Calu3 (cell line): Measurements from ENCODE around the gene RPP14. TPM values are rescaled to one million over a fixed set of nuclear protein-coding genes. Genes with fewer than 3 reads are reported as not detected.

Source experiments
- BruUV-seq: library from RNA; stranded (reverse); fragments of 400-500 nt; replicated peaks from 2 replicates; lab custom pipeline; 2021; lab: Mats Ljungman, UMichigan
- CTCF ChIA-PET: fragments of 300-600 bp; sonication (Branson Sonifier 250); formaldehyde crosslinking; loops from one replicate; lab custom pipeline; 2022; ENCODE audit warnings: antibody characterized with exemption; lab: Charles Lee
- DNase-seq: peaks from one replicate; pipeline ENCODE4 v3.0.0; 2022
- H3K27ac Mint-ChIP-seq: one replicate; pipeline ENCODE4 v1.8.0; 2022; ENCODE audit warnings: mixed read lengths; ENCODE audit not compliant: unreplicated experiment
- H3K27me3 Mint-ChIP-seq: one replicate; pipeline ENCODE4 v1.8.0; 2022; ENCODE audit warnings: mixed read lengths; ENCODE audit not compliant: unreplicated experiment
- H3K36me3 Mint-ChIP-seq: one replicate; pipeline ENCODE4 v1.8.0; 2022; ENCODE audit warnings: mild to moderate bottlenecking, moderate library complexity, mixed read lengths; ENCODE audit not compliant: insufficient read depth, unreplicated experiment
- H3K4me1 Mint-ChIP-seq: one replicate; pipeline ENCODE4 v1.8.0; 2022; ENCODE audit warnings: mild to moderate bottlenecking, low read depth, mixed read lengths; ENCODE audit not compliant: unreplicated experiment
- H3K4me3 Mint-ChIP-seq: one replicate; pipeline ENCODE4 v1.8.0; 2022; ENCODE audit warnings: mild to moderate bottlenecking, low read depth, moderate library complexity, mixed read lengths; ENCODE audit not compliant: unreplicated experiment
- H3K9me3 Mint-ChIP-seq: one replicate; pipeline ENCODE4 v1.8.0; 2022; ENCODE audit warnings: low read depth, mixed read lengths; ENCODE audit not compliant: unreplicated experiment
- intact Hi-C: fragments of 100-400 bp; cut with micrococcal nuclease; formaldehyde crosslinking; loops from one replicate; pipeline ENCODE4 v1.10.0; 2022; ENCODE audit not compliant: unreplicated experiment
- total RNA-seq: library from RNA; stranded (reverse); gene quantifications from 2 replicates; pipeline ENCODE4 v1.2.3, GENCODE V29; 2022
- TF ChIP-seq, protein P1 (sequence below): fragments of 200-600 bp; IDR thresholded peaks from one replicate; pipeline ENCODE4 v1.8.0; 2022; ENCODE audit warnings: antibody characterized with exemption; ENCODE audit not compliant: unreplicated experiment

RPP14 gene
- total RNA-seq, 1 experiment from 2014 or later = 17.2 TPM

DNA sequence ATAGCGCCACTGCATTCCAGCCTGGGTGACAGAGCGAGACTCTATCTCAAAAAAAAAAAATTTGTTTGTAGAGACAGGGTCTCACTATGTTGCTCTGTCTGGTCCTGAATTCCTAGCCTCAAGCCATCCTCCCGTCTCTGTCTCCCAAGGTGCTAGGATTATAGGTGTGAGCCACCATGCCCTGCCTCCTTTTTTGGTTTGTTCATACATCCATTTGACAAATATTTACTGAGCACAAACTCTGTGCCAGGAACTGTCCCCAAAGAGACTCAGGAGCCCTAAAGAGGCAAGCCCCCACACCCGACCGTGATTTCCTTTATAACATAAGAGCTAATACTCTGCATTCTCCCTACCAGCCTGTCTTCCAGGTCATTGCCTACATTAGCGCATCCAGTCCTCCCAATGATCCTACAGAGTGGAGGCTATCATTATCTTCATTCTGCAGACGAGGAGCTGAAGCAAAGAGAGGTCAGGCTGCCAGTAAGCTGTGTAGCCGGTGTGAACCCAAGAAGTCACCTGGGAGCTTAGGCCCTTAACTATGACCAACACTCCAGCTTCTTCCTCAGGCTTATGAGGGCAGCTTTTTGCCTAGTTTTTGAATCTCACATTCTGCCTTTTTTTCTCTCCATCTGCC is 20.3 kb downstream of the RPP14 start:
- no TSS peak for BruUV-seq
- TF ChIP-seq, protein P1, sequence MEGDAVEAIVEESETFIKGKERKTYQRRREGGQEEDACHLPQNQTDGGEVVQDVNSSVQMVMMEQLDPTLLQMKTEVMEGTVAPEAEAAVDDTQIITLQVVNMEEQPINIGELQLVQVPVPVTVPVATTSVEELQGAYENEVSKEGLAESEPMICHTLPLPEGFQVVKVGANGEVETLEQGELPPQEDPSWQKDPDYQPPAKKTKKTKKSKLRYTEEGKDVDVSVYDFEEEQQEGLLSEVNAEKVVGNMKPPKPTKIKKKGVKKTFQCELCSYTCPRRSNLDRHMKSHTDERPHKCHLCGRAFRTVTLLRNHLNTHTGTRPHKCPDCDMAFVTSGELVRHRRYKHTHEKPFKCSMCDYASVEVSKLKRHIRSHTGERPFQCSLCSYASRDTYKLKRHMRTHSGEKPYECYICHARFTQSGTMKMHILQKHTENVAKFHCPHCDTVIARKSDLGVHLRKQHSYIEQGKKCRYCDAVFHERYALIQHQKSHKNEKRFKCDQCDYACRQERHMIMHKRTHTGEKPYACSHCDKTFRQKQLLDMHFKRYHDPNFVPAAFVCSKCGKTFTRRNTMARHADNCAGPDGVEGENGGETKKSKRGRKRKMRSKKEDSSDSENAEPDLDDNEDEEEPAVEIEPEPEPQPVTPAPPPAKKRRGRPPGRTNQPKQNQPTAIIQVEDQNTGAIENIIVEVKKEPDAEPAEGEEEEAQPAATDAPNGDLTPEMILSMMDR = no peak
- no peaks in the 10 kb centered on the region for H3K36me3 Mint-ChIP-seq
- H3K9me3 Mint-ChIP-seq = no peaks in the 10 kb centered on the region
- no peaks in the 10 kb centered on the region for H3K27me3 Mint-ChIP-seq
- H3K27ac Mint-ChIP-seq = no peak overlapping the region
- CTCF ChIA-PET = interaction anchor here (1.3 kb wide), 1 partner anchor 200 kb away, joined by 3 read pairs; no protein-coding TSS in a partner anchor
- no peak overlapping the region for H3K4me3 Mint-ChIP-seq
- peaks cover 5% of the 10 kb centered on the region for H3K4me1 Mint-ChIP-seq
- intact Hi-C loops = no loop called here
- DNase-seq = no peak

DNA sequence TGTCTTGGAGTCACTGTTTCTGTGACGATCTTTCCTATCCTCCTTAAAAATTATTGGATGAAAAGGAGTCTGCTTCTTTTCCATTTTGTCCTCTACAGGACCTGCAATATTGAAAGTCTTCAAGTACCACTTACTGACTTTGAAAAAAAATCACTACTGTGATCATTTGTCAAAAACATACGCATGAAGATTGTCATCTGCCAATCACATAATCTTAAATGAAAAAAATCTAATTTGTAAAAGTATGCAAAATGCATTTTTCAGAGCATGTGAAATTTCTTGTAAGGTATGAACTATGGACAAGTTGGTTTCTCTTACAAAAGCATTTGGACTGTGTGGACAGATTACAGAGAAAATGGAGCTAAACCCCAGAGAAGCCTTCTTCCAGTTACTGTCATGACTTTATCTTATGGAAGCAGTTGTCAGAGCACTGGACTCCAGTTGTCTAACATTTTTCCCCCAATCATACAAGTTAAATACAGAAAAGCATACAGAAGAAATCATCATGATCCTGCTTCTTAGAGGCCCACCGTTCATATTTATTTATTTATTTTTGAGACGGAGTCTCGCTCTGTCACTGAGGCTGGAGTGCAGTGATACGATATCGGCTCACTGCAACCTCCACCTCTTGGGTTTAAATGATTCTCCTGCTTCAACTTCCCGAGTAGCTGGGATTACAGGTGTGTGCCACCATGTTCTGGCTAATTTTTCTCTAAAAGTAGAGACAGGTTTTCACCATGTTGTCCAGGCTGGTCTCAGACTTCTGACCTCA is 23.3 kb downstream of the RPP14 start:
- no peak overlapping the region for H3K4me3 Mint-ChIP-seq
- TF ChIP-seq, protein P1 = no peak
- CTCF ChIA-PET = no interaction called here
- H3K27me3 Mint-ChIP-seq = no peaks in the 10 kb centered on the region
- DNase-seq = no peak
- peaks cover 14% of the 10 kb centered on the region for H3K36me3 Mint-ChIP-seq
- H3K4me1 Mint-ChIP-seq = peaks cover 5% of the 10 kb centered on the region
- H3K27ac Mint-ChIP-seq = no peak overlapping the region
- intact Hi-C loops = no loop called here
- H3K9me3 Mint-ChIP-seq = no peaks in the 10 kb centered on the region
- BruUV-seq = no TSS peak

DNA sequence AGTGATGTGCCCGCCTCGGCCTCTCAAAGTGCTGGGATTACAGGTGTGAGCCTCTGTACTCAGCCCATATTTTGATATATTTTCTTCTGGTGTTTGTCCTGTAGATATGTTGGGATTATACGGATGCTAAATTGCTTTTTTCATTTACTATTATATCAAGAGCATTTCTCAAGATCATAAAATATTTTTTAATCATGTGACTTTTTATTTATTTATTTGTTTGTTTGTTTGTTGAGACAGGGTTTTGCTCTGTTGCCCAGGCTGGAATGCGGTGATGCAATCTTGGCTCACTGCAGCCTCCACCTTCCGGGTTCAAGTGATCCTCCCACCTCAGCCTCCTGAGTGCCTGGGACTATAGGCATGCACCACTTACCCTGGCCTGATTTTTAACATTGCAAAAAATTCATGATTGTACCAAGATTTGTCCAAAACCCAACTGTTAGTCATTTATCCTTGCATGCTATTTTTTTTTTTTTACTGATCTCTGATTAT is 23.9 kb downstream of the RPP14 start:
- H3K27me3 Mint-ChIP-seq = no peaks in the 10 kb centered on the region
- TF ChIP-seq, protein P1 = no peak
- peaks cover 14% of the 10 kb centered on the region for H3K36me3 Mint-ChIP-seq
- H3K9me3 Mint-ChIP-seq = no peaks in the 10 kb centered on the region
- intact Hi-C loops = loop anchor here (5.0 kb wide), 1 partner anchor 297 kb away; no protein-coding TSS in a partner anchor
- no peak overlapping the region for H3K27ac Mint-ChIP-seq
- CTCF ChIA-PET = interaction anchor here (0.5 kb wide), 1 partner anchor 34 kb away, joined by 3 read pairs; no protein-coding TSS in a partner anchor
- no peak overlapping the region for H3K4me3 Mint-ChIP-seq
- DNase-seq = no peak
- H3K4me1 Mint-ChIP-seq = peaks cover 6% of the 10 kb centered on the region
- BruUV-seq = no TSS peak

DNA sequence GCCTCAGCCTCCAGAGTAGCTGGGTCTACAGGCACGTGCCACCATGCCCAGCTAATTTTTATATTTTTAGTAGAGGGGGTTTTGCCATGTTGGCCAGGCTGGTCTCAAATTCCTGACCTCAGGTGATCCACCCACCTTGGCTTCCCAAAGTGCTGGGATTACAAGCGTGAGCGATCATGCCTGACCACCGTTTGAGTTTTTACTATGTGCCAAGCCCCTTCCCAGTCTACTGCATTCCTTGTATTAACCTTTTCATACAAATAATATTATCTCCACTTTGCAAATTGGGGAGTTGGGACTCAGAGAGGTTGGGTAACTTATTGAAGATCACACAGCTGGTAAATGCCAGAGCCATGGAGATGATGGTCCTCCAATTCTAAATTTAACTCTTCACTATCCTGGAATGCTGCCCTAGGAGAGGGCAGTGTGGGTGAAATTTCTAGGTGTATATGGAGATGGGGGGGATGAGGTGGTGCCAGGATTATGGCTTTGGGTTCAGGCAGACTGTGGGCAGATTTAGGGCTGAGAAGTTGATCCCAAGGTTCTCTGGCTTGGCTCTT is 25.6 kb downstream of the RPP14 start:
- H3K4me1 Mint-ChIP-seq = peaks cover 9% of the 10 kb centered on the region
- intact Hi-C loops = loop anchor here (5.0 kb wide), 1 partner anchor 296 kb away; no protein-coding TSS in a partner anchor
- TF ChIP-seq, protein P1 = no peak
- CTCF ChIA-PET = no interaction called here
- H3K9me3 Mint-ChIP-seq = no peaks in the 10 kb centered on the region
- no TSS peak for BruUV-seq
- H3K36me3 Mint-ChIP-seq = peaks cover 14% of the 10 kb centered on the region
- no peak for DNase-seq
- no peak overlapping the region for H3K27ac Mint-ChIP-seq
- peak overlapping the region; percentile 92 for H3K4me3 Mint-ChIP-seq
- no peaks in the 10 kb centered on the region for H3K27me3 Mint-ChIP-seq
